ENCODE data around the gene PRPH. TPM values are rescaled to one million over a fixed set of nuclear protein-coding genes. Genes with fewer than 3 reads are reported as not detected.
"Not testable (repeated sequence)": the region's sequence is repeated elsewhere in the genome, so short reads cannot be mapped to it uniquely, and the experiment has no call there.

Gene PRPH
- total RNA-seq, 4 donors from 2014 or later: 4.7 to 5.6 TPM; not detected in 2

DNA sequence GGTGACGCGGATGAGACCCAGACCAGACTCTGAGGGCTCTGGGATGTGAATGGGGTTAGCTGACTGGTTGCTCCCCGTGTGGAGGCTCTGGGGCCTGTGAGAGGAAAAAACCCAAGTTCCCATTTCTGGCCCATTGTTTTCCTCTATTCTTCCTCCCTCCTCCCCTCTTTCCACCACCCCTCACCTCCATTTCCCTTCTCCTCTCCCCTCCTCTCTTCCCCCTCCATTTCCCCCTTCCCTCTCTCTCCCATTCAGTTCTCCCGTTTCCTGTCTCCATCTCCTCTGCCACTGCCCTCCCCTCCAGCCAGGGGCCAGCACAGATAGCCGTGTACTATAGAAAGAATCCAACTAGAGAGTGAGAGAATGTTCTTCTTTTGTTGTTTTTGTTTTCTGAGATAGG, 12.6 kb upstream of the PRPH start:
- no peaks in the 10 kb centered on the region for H3K36me3 ChIP-seq
- no peak overlapping the region for H3K27ac ChIP-seq
- no peak overlapping the region for H3K4me3 ChIP-seq
- intact Hi-C loops (cut with DNase I; ENCODE audit: low total_unique reads): loop anchor here (10.0 kb wide), 1 partner anchor 62 kb away; the partner anchor contains the start of gene DNAJC22
- no peaks in the 10 kb centered on the region for H3K9me3 ChIP-seq
- H3K4me1 ChIP-seq: no peaks in the 10 kb centered on the region
- no peak for TF ChIP-seq POLR2A (IDR thresholded peaks at IDR 0.05)
- TF ChIP-seq, protein P1, sequence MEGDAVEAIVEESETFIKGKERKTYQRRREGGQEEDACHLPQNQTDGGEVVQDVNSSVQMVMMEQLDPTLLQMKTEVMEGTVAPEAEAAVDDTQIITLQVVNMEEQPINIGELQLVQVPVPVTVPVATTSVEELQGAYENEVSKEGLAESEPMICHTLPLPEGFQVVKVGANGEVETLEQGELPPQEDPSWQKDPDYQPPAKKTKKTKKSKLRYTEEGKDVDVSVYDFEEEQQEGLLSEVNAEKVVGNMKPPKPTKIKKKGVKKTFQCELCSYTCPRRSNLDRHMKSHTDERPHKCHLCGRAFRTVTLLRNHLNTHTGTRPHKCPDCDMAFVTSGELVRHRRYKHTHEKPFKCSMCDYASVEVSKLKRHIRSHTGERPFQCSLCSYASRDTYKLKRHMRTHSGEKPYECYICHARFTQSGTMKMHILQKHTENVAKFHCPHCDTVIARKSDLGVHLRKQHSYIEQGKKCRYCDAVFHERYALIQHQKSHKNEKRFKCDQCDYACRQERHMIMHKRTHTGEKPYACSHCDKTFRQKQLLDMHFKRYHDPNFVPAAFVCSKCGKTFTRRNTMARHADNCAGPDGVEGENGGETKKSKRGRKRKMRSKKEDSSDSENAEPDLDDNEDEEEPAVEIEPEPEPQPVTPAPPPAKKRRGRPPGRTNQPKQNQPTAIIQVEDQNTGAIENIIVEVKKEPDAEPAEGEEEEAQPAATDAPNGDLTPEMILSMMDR (IDR thresholded peaks at IDR 0.05): no peak
- H3K27me3 ChIP-seq: no peaks in the 10 kb centered on the region
- no peak for DNase-seq

DNA sequence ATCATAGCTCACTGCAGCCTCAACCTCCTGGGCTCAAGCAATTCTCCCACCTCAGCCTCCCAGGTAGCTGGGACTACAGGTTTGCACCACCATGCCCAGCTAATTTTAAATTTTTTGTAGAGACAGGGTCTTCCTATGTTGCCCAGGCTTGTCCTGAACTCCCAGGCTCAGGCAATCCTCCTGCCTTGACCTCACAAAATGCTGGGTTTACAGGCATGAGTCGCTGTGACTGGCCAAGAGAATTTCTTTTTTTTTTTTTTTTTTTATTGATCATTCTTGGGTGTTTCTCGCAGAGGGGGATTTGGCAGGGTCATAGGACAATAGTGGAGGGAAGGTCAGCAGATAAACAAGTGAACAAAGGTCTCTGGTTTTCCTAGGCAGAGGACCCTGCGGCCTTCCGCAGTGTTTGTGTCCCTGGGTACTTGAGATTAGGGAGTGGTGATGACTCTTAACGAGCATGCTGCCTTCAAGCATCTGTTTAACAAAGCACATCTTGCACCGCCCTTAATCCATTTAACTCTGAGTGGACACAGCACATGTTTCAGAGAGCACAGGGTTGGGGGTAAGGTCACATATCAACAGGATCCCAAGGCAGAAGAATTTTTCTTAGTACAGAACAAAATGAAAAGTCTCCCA, 12.1 kb upstream of the PRPH start:
- H3K9me3 ChIP-seq, H3K4me3 ChIP-seq, H3K4me1 ChIP-seq, H3K27me3 ChIP-seq, H3K27ac ChIP-seq, H3K36me3 ChIP-seq, DNase-seq: not testable (repeated sequence)
- intact Hi-C loops (cut with DNase I; ENCODE audit: low total_unique reads): loop anchor here (10.0 kb wide), 1 partner anchor 62 kb away; the partner anchor contains the start of gene DNAJC22

DNA sequence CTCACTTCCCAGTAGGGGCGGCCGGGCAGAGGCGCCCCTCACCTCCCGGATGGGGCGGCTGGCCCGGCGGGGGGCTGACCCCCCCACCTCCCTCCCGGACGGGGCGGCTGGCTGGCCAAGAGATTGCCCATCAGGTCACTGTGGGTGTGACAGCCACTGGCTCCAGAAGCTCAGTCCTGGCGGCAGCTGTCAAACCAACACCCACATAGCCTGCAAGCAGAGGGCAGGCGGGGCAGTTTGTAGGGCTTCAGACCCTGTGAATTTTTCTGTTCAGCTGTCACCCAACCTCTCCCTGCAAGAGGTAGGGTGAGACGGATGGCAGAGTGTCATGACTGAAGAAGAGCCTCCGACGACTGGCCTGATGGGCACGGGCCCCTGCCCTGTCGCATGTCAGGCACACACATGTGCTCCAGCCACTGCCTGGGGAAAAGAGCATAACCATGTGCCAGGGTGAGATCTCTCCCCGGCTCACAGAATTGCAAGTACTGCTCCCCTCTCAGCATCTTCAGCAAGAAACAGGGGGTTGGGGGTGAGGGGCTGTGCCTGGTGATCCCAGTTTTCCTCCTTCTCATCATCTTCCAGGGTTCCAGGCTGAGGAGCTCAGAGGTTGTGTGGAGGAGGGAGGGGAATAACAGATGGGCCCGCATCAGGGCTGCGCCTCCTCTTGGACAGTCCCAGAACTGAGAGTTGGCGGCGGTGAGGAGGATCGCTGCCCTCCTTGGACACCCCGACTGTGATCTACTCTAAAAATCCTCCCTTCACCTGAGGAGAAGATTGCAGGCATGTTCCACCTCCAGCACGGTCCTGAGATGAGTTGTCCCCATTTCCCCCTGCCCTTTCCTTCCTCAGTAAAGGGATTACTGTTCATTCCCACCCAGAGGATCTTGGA, 11.2 kb upstream of the PRPH start:
- Histone ChIP-seq H3K4me1 (no peaks in the 10 kb centered on the region), H3K27ac (no peak overlapping the region), H3K9me3 (no peaks in the 10 kb centered on the region), H3K4me3 (no peak overlapping the region), H3K36me3 (no peaks in the 10 kb centered on the region), H3K27me3 (no peaks in the 10 kb centered on the region)
- DNase-seq: no peak
- TF ChIP-seq, protein P1 (IDR thresholded peaks at IDR 0.05): no peak
- TF ChIP-seq POLR2A (IDR thresholded peaks at IDR 0.05): no peak
- intact Hi-C loops (cut with DNase I; ENCODE audit: low total_unique reads): loop anchor here (10.0 kb wide), 1 partner anchor 61 kb away; the partner anchor contains the start of gene DNAJC22

DNA sequence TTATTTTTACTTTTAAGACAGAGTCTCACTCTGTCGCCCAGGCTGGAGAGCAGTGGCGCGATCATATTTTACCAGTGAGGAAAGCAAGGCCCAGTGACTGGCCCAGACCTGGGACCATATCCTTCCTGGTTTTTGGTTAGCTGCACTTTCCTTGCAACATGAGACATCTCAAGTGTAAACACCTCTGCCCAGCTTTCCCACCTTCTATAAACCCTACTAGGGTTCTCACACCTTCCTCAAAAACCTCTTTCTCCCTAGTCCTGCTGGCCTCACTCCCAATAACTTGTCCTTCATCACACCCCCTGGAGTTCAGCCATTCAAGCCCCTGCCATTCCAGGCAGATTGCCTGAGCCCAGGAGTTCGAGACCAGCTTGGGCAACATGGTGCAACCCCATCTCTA, 10.3 kb upstream of the PRPH start:
- H3K27ac ChIP-seq: no peak overlapping the region
- no peaks in the 10 kb centered on the region for H3K36me3 ChIP-seq
- intact Hi-C loops (cut with DNase I; ENCODE audit: low total_unique reads): loop anchor here (10.0 kb wide), 1 partner anchor 60 kb away; the partner anchor contains the start of gene DNAJC22
- no peaks in the 10 kb centered on the region for H3K4me1 ChIP-seq
- DNase-seq: no peak
- no peak overlapping the region for H3K4me3 ChIP-seq
- no peaks in the 10 kb centered on the region for H3K27me3 ChIP-seq
- TF ChIP-seq, protein P1 (IDR thresholded peaks at IDR 0.05): no peak
- no peak for TF ChIP-seq POLR2A (IDR thresholded peaks at IDR 0.05)
- H3K9me3 ChIP-seq: no peaks in the 10 kb centered on the region

DNA sequence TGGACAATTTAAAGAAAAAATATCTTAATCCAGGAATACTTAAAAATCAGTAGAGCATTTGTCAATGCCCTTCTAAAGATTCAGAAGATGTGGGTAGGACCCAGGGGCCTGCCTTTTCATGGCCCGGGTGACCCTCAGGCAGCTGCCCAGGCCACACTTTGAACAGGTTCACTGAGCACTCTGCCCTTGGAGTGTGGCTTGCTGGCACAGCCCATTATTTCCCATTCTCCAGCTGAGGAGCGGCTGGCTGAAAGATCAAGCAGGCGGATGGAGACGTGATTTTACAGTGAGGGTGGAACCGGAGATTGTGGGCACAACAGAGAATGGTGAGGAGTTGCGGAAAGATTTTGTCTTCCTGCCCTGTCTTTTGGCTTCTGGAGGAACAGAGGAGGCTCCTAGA, 7.1 kb upstream of the PRPH start:
- Histone ChIP-seq H3K27ac (no peak overlapping the region), H3K27me3 (no peaks in the 10 kb centered on the region), H3K4me1 (peaks cover 0 to under 1% of the 10 kb centered on the region in 2 donors), H3K36me3 (no peaks in the 10 kb centered on the region), H3K4me3 (no peak overlapping the region), H3K9me3 (no peaks in the 10 kb centered on the region)
- TF ChIP-seq POLR2A (IDR thresholded peaks at IDR 0.05): no peak
- TF ChIP-seq, protein P1 (IDR thresholded peaks at IDR 0.05): no peak
- intact Hi-C loops (cut with DNase I; ENCODE audit: low total_unique reads): loop anchor here (10.0 kb wide), 1 partner anchor 57 kb away; the partner anchor contains the start of gene DNAJC22
- DNase-seq: no peak
